Measurements from ENCODE around the gene CYP2C19.
"Not testable (repeated sequence)": the region's sequence is repeated elsewhere in the genome, so short reads cannot be mapped to it uniquely, and the experiment has no call there.

- TF ChIP-seq CTCF (IDR thresholded peaks at IDR 0.05; ENCODE audit: low read depth, low read length, poor library complexity, severe bottlenecking); EZH2phosphoT487 (IDR thresholded peaks at IDR 0.05; ENCODE audit: borderline replicate concordance, low read length): not testable (repeated sequence)
Measured at GRCh38 chr10:94898414-94898813, 135.9 kb downstream of the CYP2C19 start.
